SJCRH30 (cell line): Measurements from ENCODE around the gene PPM1K. TPM values are rescaled to one million over a fixed set of nuclear protein-coding genes. Genes with fewer than 3 reads are reported as not detected.

ENCODE experiments used
- DNase-seq, 2 experiments: peaks; one replicate each; pipeline ENCODE4 v3.0.0-alpha.2; 2015 to 2020
- H3K27ac ChIP-seq: fragments of 250-450 bp; sonication (Bioruptor Pico); 2 replicates; pipeline ENCODE4 v1.5.1; 2020; ENCODE audit warnings: mild to moderate bottlenecking, moderate library complexity
- H3K27me3 ChIP-seq: fragments of 250-450 bp; sonication (Bioruptor Pico); 2 replicates; pipeline ENCODE4 v1.5.1; 2020; ENCODE audit warnings: mild to moderate bottlenecking, moderate library complexity
- H3K36me3 ChIP-seq: fragments of 250-450 bp; sonication (Bioruptor Pico); 2 replicates; pipeline ENCODE4 v1.5.1; 2020; ENCODE audit warnings: mild to moderate bottlenecking, moderate library complexity
- H3K4me1 ChIP-seq: fragments of 250-450 bp; sonication (Bioruptor Pico); 2 replicates; pipeline ENCODE4 v1.5.1; 2020; ENCODE audit warnings: mild to moderate bottlenecking, moderate library complexity
- H3K4me3 ChIP-seq: fragments of 250-450 bp; sonication (Bioruptor Pico); 2 replicates; pipeline ENCODE4 v1.5.1; 2020; ENCODE audit warnings: mild to moderate bottlenecking, moderate library complexity
- H3K9me3 ChIP-seq: fragments of 250-450 bp; sonication (Bioruptor Pico); replicated peaks from 2 replicates; pipeline ENCODE4 v1.5.1; 2020; ENCODE audit warnings: mild to moderate bottlenecking, moderate library complexity
- total RNA-seq: library from RNA; depleted of rRNA; stranded (reverse); fragments of >200 nt; shearing (Covaris generic); gene quantifications from 2 replicates; pipeline ENCODE4 v1.2.3, GENCODE V29; 2014

PPM1K gene
- total RNA-seq, 1 experiment from 2014 or later = 23.0 TPM

DNA sequence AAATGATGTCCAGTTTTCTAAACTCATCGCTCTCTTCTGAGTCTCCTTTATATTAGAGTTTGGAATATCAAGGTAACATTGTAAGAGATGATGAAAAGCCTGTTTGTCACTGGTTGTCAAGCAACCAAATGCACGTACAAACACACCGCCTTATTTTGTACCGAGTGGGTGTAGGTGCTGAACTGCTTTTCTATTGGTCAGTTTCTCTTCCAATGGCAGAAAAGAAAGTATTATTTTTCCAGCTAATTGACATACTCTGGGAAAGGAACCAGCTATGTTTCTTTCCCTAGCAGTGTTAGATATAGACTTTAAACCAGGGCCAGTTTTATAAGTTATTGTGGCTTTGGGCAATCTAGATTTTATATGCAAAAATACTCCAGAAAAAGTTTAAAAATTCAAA is 6.6 kb upstream of the PPM1K start:
- Histone ChIP-seq H3K4me3 (no peak overlapping the region), H3K27me3 (no peaks in the 10 kb centered on the region; the same call in 1 of the 2 replicates), H3K4me1 (no peaks in the 10 kb centered on the region), H3K9me3 (no peaks in the 10 kb centered on the region), H3K36me3 (no peaks in the 10 kb centered on the region), H3K27ac (no peak overlapping the region)
- DNase-seq = peak in 1 of 2 experiments; percentile 40

GRCh38 chr4:88286897-88287296 is 2.5 kb upstream of the PPM1K start:
- no peak overlapping the region for H3K4me3 ChIP-seq
- H3K9me3 ChIP-seq = no peaks in the 10 kb centered on the region
- no peaks in the 10 kb centered on the region for H3K36me3 ChIP-seq
- peaks cover 2% of the 10 kb centered on the region for H3K4me1 ChIP-seq
- DNase-seq = no peak
- no peaks in the 10 kb centered on the region; the same call in 1 of the 2 replicates for H3K27me3 ChIP-seq
- H3K27ac ChIP-seq = no peak overlapping the region

- H3K27ac ChIP-seq = no peak overlapping the region
- peaks cover 2% of the 10 kb centered on the region for H3K4me1 ChIP-seq
These were observed 883 bp upstream of the PPM1K start for GRCh38 chr4:88285235-88285653.

GRCh38 chr4:88283661-88284438 is 511 bp downstream of the PPM1K start:
- Histone ChIP-seq H3K9me3 (no peaks in the 10 kb centered on the region), H3K36me3 (no peaks in the 10 kb centered on the region), H3K27ac (peak overlapping the region; percentile 62), H3K4me3 (peak overlapping the region; percentile 67), H3K27me3 (no peaks in the 10 kb centered on the region), H3K4me1 (peaks cover 2% of the 10 kb centered on the region)
- peak; percentile 80 to 85 for DNase-seq

More at GRCh38 chr4:88285235-88285653, 883 bp upstream of the PPM1K start:
- Histone ChIP-seq H3K4me3 (peak overlapping the region; percentile 51), H3K27me3 (no peaks in the 10 kb centered on the region; the same call in 1 of the 2 replicates), H3K36me3 (no peaks in the 10 kb centered on the region), H3K9me3 (no peaks in the 10 kb centered on the region)
- DNase-seq = no peak

GRCh38 chr4:88280228-88280795 is 4.0 kb downstream of the PPM1K start:
- no peak overlapping the region for H3K4me3 ChIP-seq
- no peak for DNase-seq
- peaks cover 12% of the 10 kb centered on the region for H3K4me1 ChIP-seq
- peaks cover 13% of the 10 kb centered on the region for H3K36me3 ChIP-seq
- H3K27me3 ChIP-seq = no peaks in the 10 kb centered on the region
- no peak overlapping the region for H3K27ac ChIP-seq
- peaks cover 7% of the 10 kb centered on the region for H3K9me3 ChIP-seq

GRCh38 chr4:88277711-88278225 is 6.6 kb downstream of the PPM1K start:
- Histone ChIP-seq H3K27ac (no peak overlapping the region), H3K4me1 (peaks cover 15% of the 10 kb centered on the region), H3K36me3 (peaks cover 15% of the 10 kb centered on the region), H3K4me3 (no peak overlapping the region), H3K27me3 (no peaks in the 10 kb centered on the region), H3K9me3 (peaks cover 7% of the 10 kb centered on the region)
- DNase-seq = no peak

- peaks cover 7% of the 10 kb centered on the region for H3K9me3 ChIP-seq
- H3K36me3 ChIP-seq = peaks cover 15% of the 10 kb centered on the region
- no peak for DNase-seq
- H3K27ac ChIP-seq = no peak overlapping the region
- H3K4me3 ChIP-seq = no peak overlapping the region
- no peaks in the 10 kb centered on the region for H3K27me3 ChIP-seq
- H3K4me1 ChIP-seq = peaks cover 13% of the 10 kb centered on the region
These were observed 7.2 kb downstream of the PPM1K start for GRCh38 chr4:88276952-88277710.

GRCh38 chr4:88275949-88276515 is 8.3 kb downstream of the PPM1K start:
- DNase-seq = no peak
- peaks cover 15% of the 10 kb centered on the region for H3K36me3 ChIP-seq
- H3K4me3 ChIP-seq = no peak overlapping the region
- no peaks in the 10 kb centered on the region for H3K27me3 ChIP-seq
- peaks cover 13% of the 10 kb centered on the region for H3K4me1 ChIP-seq
- peaks cover 7% of the 10 kb centered on the region for H3K9me3 ChIP-seq
- H3K27ac ChIP-seq = no peak overlapping the region

- peak; percentile 49 to 56 for DNase-seq
- H3K4me3 ChIP-seq = no peak overlapping the region
These were observed 8.8 kb downstream of the PPM1K start for GRCh38 chr4:88275516-88275915.

GRCh38 chr4:88268913-88269312 is 15.4 kb downstream of the PPM1K start:
- H3K4me3 ChIP-seq = no peak overlapping the region
- H3K36me3 ChIP-seq = peaks cover 22% of the 10 kb centered on the region
- no peaks in the 10 kb centered on the region for H3K9me3 ChIP-seq
- H3K27me3 ChIP-seq = no peaks in the 10 kb centered on the region
- H3K27ac ChIP-seq = no peak overlapping the region
- no peak for DNase-seq
- H3K4me1 ChIP-seq = no peaks in the 10 kb centered on the region

More at GRCh38 chr4:88275516-88275915, 8.8 kb downstream of the PPM1K start:
- H3K27me3 ChIP-seq = no peaks in the 10 kb centered on the region
- peaks cover 13% of the 10 kb centered on the region for H3K4me1 ChIP-seq
- H3K36me3 ChIP-seq = peaks cover 15% of the 10 kb centered on the region
- H3K9me3 ChIP-seq = peaks cover 7% of the 10 kb centered on the region
- H3K27ac ChIP-seq = no peak overlapping the region

DNA sequence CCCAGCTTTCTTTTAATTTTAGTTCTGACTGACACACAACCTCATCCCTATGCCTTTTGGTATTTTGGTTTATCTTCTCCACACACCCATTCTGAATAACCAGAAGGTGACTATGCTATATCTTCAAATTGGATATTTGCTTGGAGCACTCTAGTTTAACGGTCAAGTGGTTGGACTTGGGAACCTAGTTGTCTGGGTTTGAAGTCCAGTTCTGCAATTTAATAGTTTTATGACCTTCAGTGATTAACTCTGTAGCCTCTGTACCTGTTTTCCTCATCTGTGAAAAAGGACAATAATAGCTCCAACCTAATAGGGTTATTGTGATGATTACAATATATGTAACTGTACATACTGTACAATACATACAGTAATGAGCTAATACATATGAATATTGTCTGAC is 20.0 kb downstream of the PPM1K start:
- H3K27me3 ChIP-seq = no peaks in the 10 kb centered on the region
- H3K27ac ChIP-seq = no peak overlapping the region
- H3K4me3 ChIP-seq = no peak overlapping the region
- H3K4me1 ChIP-seq = no peaks in the 10 kb centered on the region
- DNase-seq = no peak
- no peaks in the 10 kb centered on the region for H3K9me3 ChIP-seq
- H3K36me3 ChIP-seq = peaks cover 27% of the 10 kb centered on the region

GRCh38 chr4:88257726-88258125 is 26.6 kb downstream of the PPM1K start:
- DNase-seq = no peak
- Histone ChIP-seq H3K4me1 (no peaks in the 10 kb centered on the region), H3K36me3 (peaks cover 5% of the 10 kb centered on the region), H3K9me3 (no peaks in the 10 kb centered on the region), H3K27me3 (no peaks in the 10 kb centered on the region), H3K4me3 (no peak overlapping the region), H3K27ac (no peak overlapping the region)

DNA sequence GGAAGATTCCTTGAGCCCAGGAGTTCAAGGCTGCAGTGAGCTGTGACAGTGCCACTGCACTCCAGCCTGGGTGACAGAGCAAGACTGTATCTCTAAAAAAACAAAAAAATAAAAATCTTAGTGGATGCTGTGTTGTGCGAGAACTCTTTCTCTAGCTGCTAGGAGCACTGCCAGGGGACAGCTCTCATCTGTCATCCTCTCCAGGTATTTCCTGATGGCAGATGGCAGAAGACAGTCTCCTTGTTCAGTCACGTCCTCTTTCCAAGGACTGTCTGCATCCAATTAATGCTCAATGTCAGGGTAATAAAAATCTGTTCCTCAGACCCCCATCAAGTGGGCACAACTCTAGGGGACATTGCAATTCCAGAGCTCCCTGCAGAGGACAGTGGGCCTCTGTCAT is 29.2 kb downstream of the PPM1K start:
- Histone ChIP-seq H3K4me3 (no peak overlapping the region), H3K36me3 (no peaks in the 10 kb centered on the region), H3K9me3 (no peaks in the 10 kb centered on the region), H3K27ac (no peak overlapping the region), H3K4me1 (no peaks in the 10 kb centered on the region), H3K27me3 (0 out of 2 replicates have a peak, but pooled peaks cover 3% of the 10 kb centered on the region)
- no peak for DNase-seq

- H3K36me3 ChIP-seq = no peaks in the 10 kb centered on the region
- no peaks in the 10 kb centered on the region for H3K4me1 ChIP-seq
- no peak overlapping the region for H3K27ac ChIP-seq
- 0 out of 2 replicates have a peak, but pooled peaks cover 3% of the 10 kb centered on the region for H3K27me3 ChIP-seq
- H3K9me3 ChIP-seq = no peaks in the 10 kb centered on the region
- no peak for DNase-seq
- no peak overlapping the region for H3K4me3 ChIP-seq
These were observed 32.4 kb downstream of the PPM1K start for GRCh38 chr4:88251924-88252323.
